ENCODE data around the gene CDC5L. TPM values are rescaled to one million over a fixed set of nuclear protein-coding genes. Genes with fewer than 3 reads are reported as not detected.

The CDC5L gene
- total RNA-seq, 4 donors from 2014 or later: 10.0 to 19.3 (median 14.7) TPM

- Histone ChIP-seq H3K27ac (no peak overlapping the region), H3K4me1 (peaks cover 0 to 27% (median 0%) of the 10 kb centered on the region in 3 donors), H3K9me3 (no peaks in the 10 kb centered on the region), H3K4me3 (no peak overlapping the region), H3K36me3 (peaks cover 16 to 87% (median 31%) of the 10 kb centered on the region in 3 donors), H3K27me3 (no peaks in the 10 kb centered on the region)
- no peak for DNase-seq
- TF ChIP-seq POLR2A (IDR thresholded peaks at IDR 0.05): no peak
- TF ChIP-seq CTCF (IDR thresholded peaks at IDR 0.05): no peak
- WGBS, 2 donors: 60 to 71% methylated on average over 1 to 4 of the region's 5 CpGs
- intact Hi-C loops (cut with DNase I): no loop called here
Observed at GRCh38 chr6:44401138-44401537, 13.6 kb downstream of the CDC5L start.

- WGBS, 2 donors: 92 to 96% methylated on average over 5 of the region's 5 CpGs
- no peaks in the 10 kb centered on the region for H3K9me3 ChIP-seq
- TF ChIP-seq CTCF (IDR thresholded peaks at IDR 0.05) (no peak), POLR2A (IDR thresholded peaks at IDR 0.05) (no peak)
- H3K4me3 ChIP-seq: no peak overlapping the region
- H3K36me3 ChIP-seq: peaks cover 13 to 87% (median 37%) of the 10 kb centered on the region in 3 donors
- DNase-seq: no peak
- no peak overlapping the region for H3K27ac ChIP-seq
- H3K4me1 ChIP-seq: peaks cover 0 to 14% (median 0%) of the 10 kb centered on the region in 3 donors
- intact Hi-C loops (cut with DNase I): no loop called here
- no peaks in the 10 kb centered on the region for H3K27me3 ChIP-seq
Observed at GRCh38 chr6:44404022-44404714, 16.7 kb downstream of the CDC5L start.

GRCh38 chr6:44404715-44405099, 17.2 kb downstream of the CDC5L start:
- H3K36me3 ChIP-seq: peaks cover 13 to 87% (median 37%) of the 10 kb centered on the region in 3 donors
- intact Hi-C loops (cut with DNase I): no loop called here

GRCh38 chr6:44407951-44408670, 20.6 kb downstream of the CDC5L start:
- H3K27ac ChIP-seq: no peak overlapping the region
- H3K4me3 ChIP-seq: no peak overlapping the region
- DNase-seq: no peak
- 92 to 96% methylated on average over 10 to 11 of the region's 11 CpGs for WGBS, 2 donors
- intact Hi-C loops (cut with DNase I): no loop called here
- H3K4me1 ChIP-seq: no peaks in the 10 kb centered on the region
- TF ChIP-seq POLR2A (IDR thresholded peaks at IDR 0.05): no peak
- no peak for TF ChIP-seq CTCF (IDR thresholded peaks at IDR 0.05)
- H3K36me3 ChIP-seq: peaks cover 20 to 94% (median 37%) of the 10 kb centered on the region in 3 donors
- H3K27me3 ChIP-seq: no peaks in the 10 kb centered on the region
- H3K9me3 ChIP-seq: no peaks in the 10 kb centered on the region

More at GRCh38 chr6:44404715-44405099, 17.2 kb downstream of the CDC5L start:
- no peak for DNase-seq
- peaks cover 0 to 14% (median 0%) of the 10 kb centered on the region in 3 donors for H3K4me1 ChIP-seq
- H3K4me3 ChIP-seq: no peak overlapping the region
- H3K27me3 ChIP-seq: no peaks in the 10 kb centered on the region
- WGBS, 2 donors: 75 to 81% methylated on average over 1 of the region's 1 CpG
- no peak for TF ChIP-seq POLR2A (IDR thresholded peaks at IDR 0.05)
- no peak for TF ChIP-seq CTCF (IDR thresholded peaks at IDR 0.05)
- H3K9me3 ChIP-seq: no peaks in the 10 kb centered on the region
- no peak overlapping the region for H3K27ac ChIP-seq

GRCh38 chr6:44409207-44409794, 21.8 kb downstream of the CDC5L start:
- intact Hi-C loops (cut with DNase I): no loop called here
- no peak for DNase-seq
- Histone ChIP-seq H3K9me3 (no peaks in the 10 kb centered on the region), H3K36me3 (peaks cover 25 to 94% (median 36%) of the 10 kb centered on the region in 3 donors), H3K27ac (no peak overlapping the region), H3K27me3 (no peaks in the 10 kb centered on the region), H3K4me1 (no peaks in the 10 kb centered on the region), H3K4me3 (no peak overlapping the region)
- WGBS, 2 donors: 77 to 79% methylated on average over 7 of the region's 7 CpGs
- TF ChIP-seq POLR2A (IDR thresholded peaks at IDR 0.05) (no peak), CTCF (IDR thresholded peaks at IDR 0.05) (no peak)

All from esophagus squamous epithelium (tissue), 5 donors.